Measurements from ENCODE around the gene FAM200A. TPM values are rescaled to one million over a fixed set of nuclear protein-coding genes. Genes with fewer than 3 reads are reported as not detected.
A peak's percentile ranks its signal among the peaks of the same experiment; 100 is the strongest.

Gene FAM200A
- total and polyA plus RNA-seq, 2 experiments from 2014 or later, result 7.7 to 7.9 TPM

DNA sequence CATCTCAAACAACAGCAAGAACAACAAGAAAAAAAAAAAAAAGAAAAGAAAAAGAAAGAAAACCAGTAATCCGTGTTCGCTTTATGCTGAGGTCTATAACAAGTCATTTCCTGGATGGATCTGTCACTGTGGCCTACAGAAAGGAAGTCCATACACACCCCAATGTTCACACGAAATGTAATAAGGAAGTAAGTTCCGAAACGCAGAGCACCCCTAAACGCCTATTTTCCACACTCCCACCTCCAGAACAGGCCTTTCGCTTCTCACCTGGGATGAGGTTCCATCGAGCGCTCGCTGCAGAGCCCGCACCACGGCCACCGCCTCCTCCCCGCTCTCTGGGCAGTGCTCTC is 52.6 kb downstream of the FAM200A start:
- ATAC-seq, result no peak
- peaks cover 43% of the 10 kb centered on the region for H3K36me3 Mint-ChIP-seq (ENCODE audit: low read depth)
- peaks cover 13% of the 10 kb centered on the region for H3K4me1 Mint-ChIP-seq
- H2AFZ ChIP-seq, result peak overlapping the region; percentile 89
- no peaks in the 10 kb centered on the region for H3K9me2 ChIP-seq (ENCODE audit: insufficient read depth)
- H3K36me3 ChIP-seq (ENCODE audit: insufficient read depth), result peaks cover 24% of the 10 kb centered on the region
- H3K27me3 ChIP-seq (ENCODE audit: insufficient read depth), result no peaks in the 10 kb centered on the region
- H3K4me2 ChIP-seq, result peak overlapping the region; percentile 94
- peaks cover 4% of the 10 kb centered on the region for H3K27me3 Mint-ChIP-seq (ENCODE audit: insufficient read depth, low read depth, poor library complexity)
- H3F3A ChIP-seq (replicated peaks; ENCODE audit: low read depth), result 0 out of 2 replicates have a peak, but pooled peaks cover 26% of the 10 kb centered on the region
- H3K79me2 ChIP-seq (replicated peaks; ENCODE audit: insufficient read depth), result peaks cover 53% of the 10 kb centered on the region
- peak overlapping the region; percentile 99 for H3K4me3 Mint-ChIP-seq
- H3K27ac ChIP-seq (ENCODE audit: low read depth), result peak overlapping the region; percentile 98
- no peak for DNase-seq (ENCODE audit: low spot score)
- peaks cover 22% of the 10 kb centered on the region for H3K9me3 Mint-ChIP-seq
- TF ChIP-seq, protein P1, sequence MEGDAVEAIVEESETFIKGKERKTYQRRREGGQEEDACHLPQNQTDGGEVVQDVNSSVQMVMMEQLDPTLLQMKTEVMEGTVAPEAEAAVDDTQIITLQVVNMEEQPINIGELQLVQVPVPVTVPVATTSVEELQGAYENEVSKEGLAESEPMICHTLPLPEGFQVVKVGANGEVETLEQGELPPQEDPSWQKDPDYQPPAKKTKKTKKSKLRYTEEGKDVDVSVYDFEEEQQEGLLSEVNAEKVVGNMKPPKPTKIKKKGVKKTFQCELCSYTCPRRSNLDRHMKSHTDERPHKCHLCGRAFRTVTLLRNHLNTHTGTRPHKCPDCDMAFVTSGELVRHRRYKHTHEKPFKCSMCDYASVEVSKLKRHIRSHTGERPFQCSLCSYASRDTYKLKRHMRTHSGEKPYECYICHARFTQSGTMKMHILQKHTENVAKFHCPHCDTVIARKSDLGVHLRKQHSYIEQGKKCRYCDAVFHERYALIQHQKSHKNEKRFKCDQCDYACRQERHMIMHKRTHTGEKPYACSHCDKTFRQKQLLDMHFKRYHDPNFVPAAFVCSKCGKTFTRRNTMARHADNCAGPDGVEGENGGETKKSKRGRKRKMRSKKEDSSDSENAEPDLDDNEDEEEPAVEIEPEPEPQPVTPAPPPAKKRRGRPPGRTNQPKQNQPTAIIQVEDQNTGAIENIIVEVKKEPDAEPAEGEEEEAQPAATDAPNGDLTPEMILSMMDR (conservative IDR thresholded peaks at IDR 0.05; ENCODE audit: low read depth in 2 of 2), result no peak
- TF ChIP-seq ZNF462 (CRISPR knock-in tag; IDR thresholded peaks at IDR 0.05), result no peak
- TF ChIP-seq ZNF331 (CRISPR knock-in tag; IDR thresholded peaks at IDR 0.05; ENCODE audit: low read depth), result no peak
- TF ChIP-seq ETS1 (IDR thresholded peaks at IDR 0.05), result no peak
- TF ChIP-seq ZNF114 (CRISPR knock-in tag; IDR thresholded peaks at IDR 0.05), result no peak
- no peak for TF ChIP-seq CREB1 (CRISPR knock-in tag; IDR thresholded peaks at IDR 0.05; ENCODE audit: low read depth)
- no peak for TF ChIP-seq JUNB (IDR thresholded peaks at IDR 0.05; ENCODE audit: unreplicated experiment)
- no peak for TF ChIP-seq POLR2AphosphoS5 (IDR thresholded peaks at IDR 0.05; ENCODE audit: low read depth)
- H4K20me1 ChIP-seq (replicated peaks; ENCODE audit: insufficient read depth), result peaks cover 24% of the 10 kb centered on the region
- H3K27ac Mint-ChIP-seq, result peak overlapping the region; percentile 100
- H3K4me1 ChIP-seq (ENCODE audit: insufficient read depth), result peaks cover 18% of the 10 kb centered on the region; the same call in 1 of the 2 replicates
- H3K4me3 ChIP-seq, result peak overlapping the region; percentile 85

All from GM23338 (cell line).